AG04449 (cell line): ENCODE measurements around the gene PLXDC2.

Experiments used
- CTCF ChIA-PET: fragments of 350-600 bp; formaldehyde crosslinking; extraction: SDS; loops from one replicate; lab custom pipeline; 2021; ENCODE audit warnings: antibody characterized with exemption; lab: Yijun Ruan, JAX
- POLR2A ChIA-PET: fragments of 400-600, 350-600 bp; formaldehyde crosslinking; extraction: SDS; loops from one replicate; lab custom pipeline; 2020; ENCODE audit warnings: antibody characterized with exemption, inconsistent platforms; lab: Yijun Ruan, JAX
- DNase-seq: peaks from one replicate; pipeline ENCODE4 v3.0.0-alpha.2; 2010; ENCODE audit warnings: low read depth, low spot score
- H3K4me3 ChIP-seq: 2 replicates; pipeline ENCODE4 v1.5.1; 2011; ENCODE audit warnings: low read depth, mild to moderate bottlenecking, control low read depth, low read length
- TF ChIP-seq, protein P1 (sequence below): IDR thresholded peaks from one replicate; pipeline ENCODE4 v1.5.1; 2011; ENCODE audit warnings: mild to moderate bottlenecking, moderate library complexity, low read length, control low read depth, inconsistent platforms; ENCODE audit not compliant: insufficient read depth; ENCODE audit errors: missing control alignments

Gene PLXDC2

DNA sequence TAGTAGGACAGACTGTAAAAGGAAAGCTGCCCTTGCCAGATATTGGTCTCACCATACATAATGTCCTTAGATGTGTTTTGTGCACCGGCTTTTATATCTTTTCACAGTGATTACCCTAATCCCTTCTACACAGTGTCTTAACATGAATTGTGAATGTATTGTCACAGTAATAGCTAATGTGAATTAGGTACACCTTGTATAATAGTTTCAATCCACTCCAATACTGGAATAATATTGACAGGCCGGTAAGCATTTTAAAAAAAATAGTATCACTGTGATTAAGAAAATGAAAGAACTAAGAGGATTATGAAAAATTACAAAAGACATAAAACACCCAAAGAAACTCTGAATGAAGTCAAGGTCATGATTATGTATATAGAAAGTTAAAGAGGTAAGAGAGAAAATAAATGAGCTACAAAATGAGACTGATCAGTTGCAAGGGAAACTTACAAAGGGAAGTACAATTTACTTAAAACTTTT is 420.9 kb downstream of the PLXDC2 start:
- ChIA-PET POLR2A (no interaction called here), CTCF (no interaction called here)
- DNase-seq, result no peak
- H3K4me3 ChIP-seq, result no peak overlapping the region
- TF ChIP-seq, protein P1, sequence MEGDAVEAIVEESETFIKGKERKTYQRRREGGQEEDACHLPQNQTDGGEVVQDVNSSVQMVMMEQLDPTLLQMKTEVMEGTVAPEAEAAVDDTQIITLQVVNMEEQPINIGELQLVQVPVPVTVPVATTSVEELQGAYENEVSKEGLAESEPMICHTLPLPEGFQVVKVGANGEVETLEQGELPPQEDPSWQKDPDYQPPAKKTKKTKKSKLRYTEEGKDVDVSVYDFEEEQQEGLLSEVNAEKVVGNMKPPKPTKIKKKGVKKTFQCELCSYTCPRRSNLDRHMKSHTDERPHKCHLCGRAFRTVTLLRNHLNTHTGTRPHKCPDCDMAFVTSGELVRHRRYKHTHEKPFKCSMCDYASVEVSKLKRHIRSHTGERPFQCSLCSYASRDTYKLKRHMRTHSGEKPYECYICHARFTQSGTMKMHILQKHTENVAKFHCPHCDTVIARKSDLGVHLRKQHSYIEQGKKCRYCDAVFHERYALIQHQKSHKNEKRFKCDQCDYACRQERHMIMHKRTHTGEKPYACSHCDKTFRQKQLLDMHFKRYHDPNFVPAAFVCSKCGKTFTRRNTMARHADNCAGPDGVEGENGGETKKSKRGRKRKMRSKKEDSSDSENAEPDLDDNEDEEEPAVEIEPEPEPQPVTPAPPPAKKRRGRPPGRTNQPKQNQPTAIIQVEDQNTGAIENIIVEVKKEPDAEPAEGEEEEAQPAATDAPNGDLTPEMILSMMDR, result no peak

DNA sequence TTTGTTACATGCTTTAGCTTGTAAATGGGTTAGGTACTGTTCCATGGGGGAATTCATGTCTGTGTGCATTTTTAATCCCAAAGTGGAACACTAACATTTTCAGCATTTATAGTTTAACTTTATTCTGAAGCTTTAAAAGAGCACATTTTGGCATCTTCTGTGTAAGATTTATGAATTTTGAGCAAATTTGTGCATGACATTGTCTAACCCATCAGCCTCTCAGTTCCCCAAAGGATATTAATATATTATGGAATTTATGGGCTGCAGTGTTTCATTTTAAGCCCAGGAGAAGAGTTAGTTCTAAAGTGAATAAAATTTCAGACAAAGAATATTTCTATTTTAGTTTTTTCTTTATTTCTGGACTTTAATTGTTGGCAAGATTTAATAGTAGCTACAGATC is 421.4 kb downstream of the PLXDC2 start:
- TF ChIP-seq, protein P1, result no peak
- ChIA-PET CTCF (no interaction called here), POLR2A (no interaction called here)
- no peak for DNase-seq
- no peak overlapping the region for H3K4me3 ChIP-seq

- ChIA-PET CTCF (no interaction called here), POLR2A (no interaction called here)
- no peak for DNase-seq
- TF ChIP-seq, protein P1, result no peak
- H3K4me3 ChIP-seq, result no peak overlapping the region
Observed at GRCh38 chr10:20240643-20241042, 424.4 kb downstream of the PLXDC2 start.

- TF ChIP-seq, protein P1, result no peak
- no peak overlapping the region for H3K4me3 ChIP-seq
- CTCF ChIA-PET, result no interaction called here
- no peak for DNase-seq
- POLR2A ChIA-PET, result no interaction called here
Observed at GRCh38 chr10:20247454-20247853, 431.2 kb downstream of the PLXDC2 start.

DNA sequence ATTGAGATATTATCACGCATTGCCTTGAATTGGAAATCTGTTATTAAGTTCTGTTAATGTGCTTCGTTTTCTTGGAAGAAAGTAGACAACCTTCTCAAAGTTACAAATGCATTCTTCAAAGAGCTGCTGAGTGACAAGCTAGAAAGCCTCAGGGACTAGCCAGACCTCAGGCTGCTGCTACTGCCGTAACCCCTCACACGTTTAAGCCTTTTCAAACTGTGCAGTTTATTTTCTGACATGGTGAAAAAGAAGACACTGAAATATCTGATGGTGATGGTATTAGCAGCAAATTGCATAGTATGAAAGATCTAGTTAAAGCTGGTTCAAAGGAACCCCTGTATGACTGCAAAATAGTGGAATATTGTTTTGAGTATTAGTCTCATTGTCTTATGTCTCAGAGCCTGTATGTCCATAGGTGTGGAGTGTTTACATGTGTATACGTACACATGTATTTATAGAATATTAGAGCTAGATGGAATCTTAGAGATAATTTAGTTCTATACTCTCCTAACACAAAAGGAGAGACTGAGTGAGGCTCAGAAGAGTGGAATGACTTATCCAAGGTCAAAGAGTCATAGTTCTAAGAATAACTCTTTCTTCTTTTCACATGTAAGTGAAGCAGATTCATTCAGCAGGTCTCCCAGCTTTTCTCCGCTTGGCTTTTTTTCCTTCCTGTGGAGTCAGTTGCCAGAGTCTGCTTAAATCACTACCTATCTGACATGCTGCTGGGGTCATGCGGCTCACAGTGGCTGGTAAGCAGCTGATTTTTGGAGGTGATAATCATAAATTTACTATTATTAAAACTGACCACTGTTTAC is 431.9 kb downstream of the PLXDC2 start:
- TF ChIP-seq, protein P1, result no peak
- no peak overlapping the region for H3K4me3 ChIP-seq
- POLR2A ChIA-PET, result no interaction called here
- DNase-seq, result no peak
- CTCF ChIA-PET, result no interaction called here

DNA sequence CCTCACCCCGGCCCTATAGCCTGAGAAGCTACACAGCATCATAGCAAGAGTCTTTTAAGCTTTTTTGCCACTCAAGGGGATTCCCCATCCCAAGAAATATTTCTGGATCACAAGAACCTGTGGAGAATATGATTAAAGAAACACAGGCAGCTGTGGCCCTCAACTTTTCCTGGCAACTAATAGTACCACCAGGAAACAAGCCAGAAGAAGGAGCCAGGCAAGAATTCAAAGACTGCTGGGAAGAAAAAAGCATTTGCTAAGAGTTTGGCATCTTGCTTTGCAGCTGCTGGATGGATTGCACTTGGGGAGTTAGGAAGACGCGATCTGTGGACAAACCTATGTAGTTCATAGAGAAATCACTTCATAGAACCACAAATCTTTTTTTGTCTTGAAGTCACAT is 437.8 kb downstream of the PLXDC2 start:
- no peak overlapping the region for H3K4me3 ChIP-seq
- CTCF ChIA-PET, result no interaction called here
- POLR2A ChIA-PET, result no interaction called here
- DNase-seq, result no peak
- TF ChIP-seq, protein P1, result no peak
